BE2C (cell line): ENCODE measurements around the gene PEAK1.

ENCODE experiments used
- DNase-seq: peaks from one replicate; pipeline ENCODE4 v3.0.0-alpha.2; 2020
- H3K27me3 ChIP-seq: fragments of 250-450 bp; sonication (Bioruptor Pico); 2 replicates; pipeline ENCODE4 v1.5.1; 2020; ENCODE audit warnings: mild to moderate bottlenecking
- H3K36me3 ChIP-seq: fragments of 250-450 bp; sonication (Bioruptor Pico); 2 replicates; pipeline ENCODE4 v1.5.1; 2020; ENCODE audit warnings: mild to moderate bottlenecking
- H3K4me1 ChIP-seq: fragments of 250-450 bp; sonication (Bioruptor Pico); 2 replicates; pipeline ENCODE4 v1.5.1; 2020
- H3K4me3 ChIP-seq: 2 replicates; pipeline ENCODE4 v1.5.1; 2011; ENCODE audit warnings: low read depth, low read length
- H3K9me3 ChIP-seq: fragments of 250-450 bp; sonication (Bioruptor Pico); 2 replicates; pipeline ENCODE4 v1.5.1; 2020
- CTCF ChIP-seq: IDR thresholded peaks from 2 replicates; pipeline ENCODE4 v1.5.1; 2012; ENCODE audit warnings: mild to moderate bottlenecking, low read depth, low read length

Gene PEAK1

GRCh38 chr15:77209221-77209620 lies 210.7 kb downstream of the PEAK1 start:
- Histone ChIP-seq H3K36me3 (no peaks in the 10 kb centered on the region), H3K9me3 (no peaks in the 10 kb centered on the region), H3K27me3 (no peaks in the 10 kb centered on the region), H3K4me1 (no peaks in the 10 kb centered on the region), H3K4me3 (no peak overlapping the region)
- no peak for TF ChIP-seq CTCF
- no peak for DNase-seq

- Histone ChIP-seq H3K4me3 (no peak overlapping the region), H3K9me3 (no peaks in the 10 kb centered on the region), H3K4me1 (no peaks in the 10 kb centered on the region), H3K36me3 (no peaks in the 10 kb centered on the region), H3K27me3 (no peaks in the 10 kb centered on the region)
- no peak for DNase-seq
- TF ChIP-seq CTCF = no peak
These were observed 211.7 kb downstream of the PEAK1 start for GRCh38 chr15:77208241-77208640.

GRCh38 chr15:77201665-77202064 lies 218.2 kb downstream of the PEAK1 start:
- Histone ChIP-seq H3K4me3 (no peak overlapping the region), H3K27me3 (no peaks in the 10 kb centered on the region), H3K9me3 (no peaks in the 10 kb centered on the region), H3K4me1 (no peaks in the 10 kb centered on the region), H3K36me3 (no peaks in the 10 kb centered on the region)
- no peak for DNase-seq
- TF ChIP-seq CTCF = no peak

- no peaks in the 10 kb centered on the region for H3K4me1 ChIP-seq
- no peaks in the 10 kb centered on the region for H3K27me3 ChIP-seq
- H3K9me3 ChIP-seq = no peaks in the 10 kb centered on the region
- no peak for DNase-seq
- no peak for TF ChIP-seq CTCF
- no peak overlapping the region for H3K4me3 ChIP-seq
- no peaks in the 10 kb centered on the region for H3K36me3 ChIP-seq
These were observed 223.5 kb downstream of the PEAK1 start for GRCh38 chr15:77196381-77196780.

GRCh38 chr15:77195586-77195985 lies 224.3 kb downstream of the PEAK1 start:
- DNase-seq = no peak

GRCh38 chr15:77192451-77192850 lies 227.5 kb downstream of the PEAK1 start:
- no peaks in the 10 kb centered on the region for H3K27me3 ChIP-seq
- no peak overlapping the region for H3K4me3 ChIP-seq
- H3K4me1 ChIP-seq = no peaks in the 10 kb centered on the region
- no peaks in the 10 kb centered on the region for H3K36me3 ChIP-seq
- DNase-seq = no peak
- no peak for TF ChIP-seq CTCF
- no peaks in the 10 kb centered on the region for H3K9me3 ChIP-seq

More at GRCh38 chr15:77195586-77195985, 224.3 kb downstream of the PEAK1 start:
- Histone ChIP-seq H3K27me3 (no peaks in the 10 kb centered on the region), H3K4me3 (no peak overlapping the region), H3K4me1 (no peaks in the 10 kb centered on the region), H3K36me3 (no peaks in the 10 kb centered on the region), H3K9me3 (no peaks in the 10 kb centered on the region)
- no peak for TF ChIP-seq CTCF
